Prostate gland (tissue), 2 donors: ENCODE measurements around the gene RAB6B. TPM values are rescaled to one million over a fixed set of nuclear protein-coding genes. Genes with fewer than 3 reads are reported as not detected.

ENCODE experiments used
- DNase-seq: peaks from one replicate; pipeline ENCODE4 v3.0.0-alpha.2; 2019; ENCODE audit warnings: low spot score
- H3K27ac ChIP-seq, 2 donors: fragments of 200-600 bp; sonication (generic); 2 replicates each; pipeline ENCODE4 v1.5.1; 2017 to 2019
- H3K27me3 ChIP-seq: fragments of 200-600 bp; sonication (generic); replicated peaks from 2 replicates; pipeline ENCODE4 v1.5.1; 2019; ENCODE audit not compliant: insufficient read depth
- H3K36me3 ChIP-seq, 2 donors: fragments of 200-600 bp; sonication (generic); 1 replicate in 1 of 2; 2 replicates in 1 of 2; pipeline versions ENCODE4 v1.5.1 to v1.8.1; 2017 to 2019
- H3K4me1 ChIP-seq: fragments of 200-600 bp; sonication (generic); replicated peaks from 2 replicates; pipeline ENCODE4 v1.5.1; 2019
- H3K4me3 ChIP-seq, 2 donors: fragments of 200-600 bp; sonication (generic); 2 replicates each; pipeline ENCODE4 v1.5.1; 2017 to 2019
- H3K9me3 ChIP-seq: fragments of 200-600 bp; sonication (generic); 2 replicates; pipeline ENCODE4 v1.5.1; 2017
- POLR2A ChIP-seq: fragments of 450-650 bp; IDR thresholded peaks from one replicate; pipeline ENCODE4 v1.6.1; 2016; ENCODE audit warnings: antibody characterized with exemption, mild to moderate bottlenecking
- POLR2AphosphoS5 ChIP-seq: sonication (generic); formaldehyde crosslinking; IDR thresholded peaks from one replicate; pipeline ENCODE4 v1.6.1; 2017; ENCODE audit warnings: antibody characterized with exemption
- WGBS: methylation state at CpG from one replicate; pipeline ENCODE4 v1.1.5; 2018; 5-methylcytosine and 5-hydroxymethylcytosine counted together
- intact Hi-C: fragments of 100-400 bp; cut with DNase I; formaldehyde crosslinking; loops from one replicate; pipeline ENCODE4 v1.14.2; 2022
- total RNA-seq, 2 donors: library from RNA; depleted of rRNA; stranded (reverse); fragments of >200 nt; gene quantifications; one replicate each; pipeline ENCODE4 v1.1.0, GENCODE V29; 2016
- TF ChIP-seq, protein P1 (sequence below), 4 experiments: fragments of 200-600 bp in 2 of 4; fragments of 450-650 bp in 2 of 4; sonication (generic) in 2 of 4; IDR thresholded peaks; 1 replicate in 3 of 4; 2 replicates in 1 of 4; pipeline ENCODE4 v1.5.1; 2016 to 2019; ENCODE audit warnings: antibody characterized with exemption in 4 of 4, mild to moderate bottlenecking in 2 of 4, moderate library complexity in 2 of 4

The RAB6B gene
- total RNA-seq, 2 donors from 2014 or later, result 4.5 to 7.1 TPM

DNA sequence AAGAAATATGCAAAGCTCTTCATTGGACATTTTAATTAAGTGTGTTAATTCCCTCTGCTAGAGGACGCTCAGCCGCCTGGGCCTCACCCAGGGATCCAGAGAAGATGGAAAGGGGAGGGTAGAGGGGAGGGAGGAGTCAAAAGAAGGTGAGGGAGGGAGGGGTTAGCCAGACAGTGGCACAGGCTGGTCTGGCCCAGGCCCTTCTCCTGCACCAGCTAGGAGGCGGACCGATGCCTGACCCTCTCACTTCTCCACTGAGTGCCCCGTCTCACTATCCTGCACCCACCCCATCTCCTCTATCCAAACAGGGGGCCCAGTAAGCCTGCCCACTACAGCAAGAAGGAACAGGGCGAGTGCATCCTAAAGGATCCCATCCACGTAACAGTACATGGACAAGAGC lies 22.9 kb downstream of the RAB6B start:
- no peaks in the 10 kb centered on the region for H3K9me3 ChIP-seq
- intact Hi-C loops, result no loop called here
- no peaks in the 10 kb centered on the region for H3K27me3 ChIP-seq
- no peak for DNase-seq
- H3K36me3 ChIP-seq, result no peaks in the 10 kb centered on the region
- WGBS, result 93% methylated on average over 7 of the region's 7 CpGs
- TF ChIP-seq, protein P1, sequence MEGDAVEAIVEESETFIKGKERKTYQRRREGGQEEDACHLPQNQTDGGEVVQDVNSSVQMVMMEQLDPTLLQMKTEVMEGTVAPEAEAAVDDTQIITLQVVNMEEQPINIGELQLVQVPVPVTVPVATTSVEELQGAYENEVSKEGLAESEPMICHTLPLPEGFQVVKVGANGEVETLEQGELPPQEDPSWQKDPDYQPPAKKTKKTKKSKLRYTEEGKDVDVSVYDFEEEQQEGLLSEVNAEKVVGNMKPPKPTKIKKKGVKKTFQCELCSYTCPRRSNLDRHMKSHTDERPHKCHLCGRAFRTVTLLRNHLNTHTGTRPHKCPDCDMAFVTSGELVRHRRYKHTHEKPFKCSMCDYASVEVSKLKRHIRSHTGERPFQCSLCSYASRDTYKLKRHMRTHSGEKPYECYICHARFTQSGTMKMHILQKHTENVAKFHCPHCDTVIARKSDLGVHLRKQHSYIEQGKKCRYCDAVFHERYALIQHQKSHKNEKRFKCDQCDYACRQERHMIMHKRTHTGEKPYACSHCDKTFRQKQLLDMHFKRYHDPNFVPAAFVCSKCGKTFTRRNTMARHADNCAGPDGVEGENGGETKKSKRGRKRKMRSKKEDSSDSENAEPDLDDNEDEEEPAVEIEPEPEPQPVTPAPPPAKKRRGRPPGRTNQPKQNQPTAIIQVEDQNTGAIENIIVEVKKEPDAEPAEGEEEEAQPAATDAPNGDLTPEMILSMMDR (IDR thresholded peaks at IDR 0.05), result no peak
- TF ChIP-seq POLR2A (no peak), POLR2AphosphoS5 (no peak)
- H3K4me1 ChIP-seq, result no peaks in the 10 kb centered on the region
- H3K27ac ChIP-seq, result no peak overlapping the region
- no peak overlapping the region for H3K4me3 ChIP-seq

DNA sequence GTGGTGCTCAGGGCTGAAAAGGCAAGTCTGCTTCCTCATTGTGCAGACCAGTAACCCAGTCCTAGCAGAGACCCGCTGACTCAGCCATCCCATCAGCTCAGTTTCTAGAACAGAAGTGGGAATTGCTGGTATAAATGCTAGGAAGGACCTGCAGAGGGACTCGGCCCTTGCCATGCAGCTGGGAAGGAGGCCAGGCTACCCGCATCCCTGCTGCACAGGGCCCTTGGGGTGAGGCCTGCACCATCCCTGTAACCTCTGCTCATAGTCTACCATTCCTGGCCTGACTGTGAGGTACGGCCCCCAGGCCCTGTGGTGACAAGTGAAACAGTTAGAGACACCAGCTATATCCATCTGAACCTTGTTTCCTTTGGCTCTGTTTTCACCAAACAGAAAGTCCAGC lies 23.5 kb downstream of the RAB6B start:
- DNase-seq, result no peak
- no peak overlapping the region for H3K4me3 ChIP-seq
- no peaks in the 10 kb centered on the region for H3K36me3 ChIP-seq
- intact Hi-C loops, result no loop called here
- no peaks in the 10 kb centered on the region for H3K9me3 ChIP-seq
- no peak overlapping the region for H3K27ac ChIP-seq
- 93% methylated on average over 4 of the region's 4 CpGs for WGBS
- TF ChIP-seq, protein P1 (IDR thresholded peaks at IDR 0.05), result no peak
- TF ChIP-seq POLR2AphosphoS5, result no peak
- no peak for TF ChIP-seq POLR2A
- H3K27me3 ChIP-seq, result no peaks in the 10 kb centered on the region
- no peaks in the 10 kb centered on the region for H3K4me1 ChIP-seq

GRCh38 chr3:133871368-133872090 lies 24.2 kb downstream of the RAB6B start:
- Histone ChIP-seq H3K4me3 (no peak overlapping the region), H3K9me3 (no peaks in the 10 kb centered on the region), H3K4me1 (no peaks in the 10 kb centered on the region), H3K36me3 (no peaks in the 10 kb centered on the region), H3K27me3 (no peaks in the 10 kb centered on the region), H3K27ac (no peak overlapping the region)
- intact Hi-C loops, result no loop called here
- no peak for DNase-seq
- WGBS, result 82% methylated on average over 9 of the region's 10 CpGs
- TF ChIP-seq, protein P1 (IDR thresholded peaks at IDR 0.05), result no peak
- TF ChIP-seq POLR2A (no peak), POLR2AphosphoS5 (no peak)

DNA sequence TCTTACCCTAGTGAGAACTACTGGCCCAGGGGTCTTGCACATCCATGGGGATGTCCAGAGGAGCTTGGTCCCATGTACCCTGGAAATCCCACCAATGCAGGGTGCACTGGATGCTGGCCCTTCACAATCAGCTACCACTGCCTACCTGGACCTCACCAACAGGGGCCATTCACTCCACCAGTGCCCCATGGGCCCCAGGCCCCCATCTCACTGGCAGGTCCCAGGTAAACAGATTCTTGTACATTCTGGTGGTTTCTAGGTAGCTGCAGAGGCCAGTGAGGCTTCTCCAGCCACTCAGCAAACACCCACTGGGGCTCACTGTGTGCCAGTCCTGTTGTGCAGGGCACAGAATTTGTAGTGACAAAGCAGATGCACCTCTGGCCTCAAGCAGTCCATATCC lies 24.9 kb downstream of the RAB6B start:
- no peak overlapping the region for H3K27ac ChIP-seq
- DNase-seq, result no peak
- H3K9me3 ChIP-seq, result no peaks in the 10 kb centered on the region
- TF ChIP-seq, protein P1 (IDR thresholded peaks at IDR 0.05), result no peak
- TF ChIP-seq POLR2A, result no peak
- no peak for TF ChIP-seq POLR2AphosphoS5
- H3K36me3 ChIP-seq, result no peaks in the 10 kb centered on the region
- intact Hi-C loops, result no loop called here
- H3K27me3 ChIP-seq, result no peaks in the 10 kb centered on the region
- no peak overlapping the region for H3K4me3 ChIP-seq
- no peaks in the 10 kb centered on the region for H3K4me1 ChIP-seq

GRCh38 chr3:133869586-133869985 lies 26.1 kb downstream of the RAB6B start:
- intact Hi-C loops, result no loop called here
- TF ChIP-seq, protein P1 (IDR thresholded peaks at IDR 0.05), result no peak
- no peak for TF ChIP-seq POLR2A
- no peak for TF ChIP-seq POLR2AphosphoS5
- 95% methylated on average over 6 of the region's 6 CpGs for WGBS
- Histone ChIP-seq H3K9me3 (no peaks in the 10 kb centered on the region), H3K36me3 (no peaks in the 10 kb centered on the region), H3K4me1 (no peaks in the 10 kb centered on the region), H3K27me3 (no peaks in the 10 kb centered on the region), H3K4me3 (no peak overlapping the region), H3K27ac (no peak overlapping the region)
- no peak for DNase-seq
